GM10847 (cell line): Measurements from ENCODE around the gene TEX48.

Experiments used
- POLR2A ChIP-seq: IDR thresholded peaks from 2 replicates; pipeline ENCODE4 v1.6.1; 2011; ENCODE audit not compliant: insufficient read length; ENCODE audit errors: extremely low read depth

TEX48 gene

DNA sequence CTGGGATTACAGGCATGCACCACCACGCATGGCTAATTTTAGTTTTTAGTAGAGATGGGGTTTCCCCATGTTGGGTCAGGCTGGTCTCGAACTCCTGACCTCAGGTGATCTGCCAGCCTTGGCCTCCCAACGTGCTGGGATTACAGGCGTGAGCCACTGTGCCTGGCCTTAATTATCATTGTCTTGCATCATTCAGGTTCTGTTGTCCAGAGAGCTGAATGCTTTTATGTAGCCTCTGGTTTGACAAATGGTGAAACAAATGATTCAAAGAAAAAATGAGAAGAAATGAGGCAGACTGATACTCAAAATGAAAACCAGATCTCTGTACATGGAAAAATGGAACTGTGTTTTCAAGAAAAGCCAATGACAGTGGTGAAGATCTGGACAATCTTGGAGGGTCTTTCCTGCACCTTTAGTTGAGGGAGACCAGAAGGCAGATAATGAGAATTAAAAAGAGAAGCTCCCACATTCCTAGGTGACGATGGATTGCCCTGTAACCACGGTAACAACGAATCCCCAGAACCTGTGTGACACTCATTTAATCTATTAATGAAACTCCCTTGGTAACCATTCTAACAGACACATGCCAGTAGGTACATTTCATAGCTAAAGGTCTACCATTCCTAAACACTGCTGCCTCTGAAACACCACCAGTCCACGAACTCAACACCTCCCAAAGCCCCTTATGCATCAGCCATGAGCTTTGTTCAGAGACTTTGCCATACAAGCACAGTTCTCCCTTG lies 1.6 kb downstream of the TEX48 start:
- no peak for TF ChIP-seq POLR2A

DNA sequence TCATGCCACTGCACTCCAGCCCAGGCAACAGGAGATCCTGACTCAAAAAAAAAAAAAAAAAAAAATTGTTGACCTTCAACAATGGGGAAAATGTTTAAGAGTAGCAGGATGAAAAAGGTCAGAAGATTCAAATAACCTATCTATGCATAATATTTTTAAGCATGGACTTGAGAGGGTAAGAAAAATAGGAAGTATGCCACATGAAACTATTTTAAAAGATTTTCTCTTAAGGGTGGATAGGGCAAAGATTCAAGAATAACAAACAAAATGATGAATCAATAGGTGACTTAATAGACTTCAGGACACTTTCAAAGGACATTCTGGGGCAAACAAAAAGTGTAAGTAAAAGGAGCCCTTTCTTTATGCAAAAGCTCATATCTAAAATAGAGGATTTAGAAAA lies 3.2 kb downstream of the TEX48 start:
- no peak for TF ChIP-seq POLR2A

DNA sequence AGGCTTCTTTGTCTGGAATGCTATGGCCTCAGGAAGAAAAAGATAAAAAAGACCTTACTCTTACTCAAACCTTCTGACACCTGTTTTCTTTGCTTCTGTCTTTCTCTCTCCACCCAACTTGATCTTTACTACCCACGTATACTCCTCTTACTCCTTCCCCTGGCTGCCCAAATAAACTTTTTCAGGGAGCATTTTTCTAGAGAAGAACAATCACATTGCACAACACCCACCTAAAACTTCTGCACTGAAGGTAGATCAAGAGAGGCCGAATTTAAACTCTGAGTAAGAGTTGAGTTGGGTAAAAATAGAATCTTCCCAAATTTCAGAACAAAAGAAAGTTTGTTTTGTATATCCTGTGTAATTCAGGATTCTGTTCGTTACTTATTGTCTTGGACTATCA lies 3.9 kb downstream of the TEX48 start:
- no peak for TF ChIP-seq POLR2A

DNA sequence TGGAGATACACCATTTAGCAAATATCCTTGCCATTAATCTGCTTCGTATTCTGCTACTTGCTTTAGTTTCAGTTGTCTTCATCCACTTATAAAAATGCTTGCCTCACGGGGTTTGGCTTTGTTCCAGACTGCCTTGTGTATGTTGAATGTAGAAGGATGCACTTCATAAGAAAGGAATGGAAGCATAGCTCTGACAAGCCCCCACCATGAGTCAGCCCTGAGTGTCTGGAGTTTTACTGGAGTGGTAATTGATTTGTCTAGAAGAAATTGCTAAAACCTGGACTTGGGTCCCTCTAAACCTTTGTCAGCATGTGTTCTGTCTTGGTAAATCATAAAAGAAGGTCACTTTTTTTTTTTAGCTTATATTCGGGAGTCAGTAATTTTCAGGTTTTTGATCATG lies 4.6 kb downstream of the TEX48 start:
- no peak for TF ChIP-seq POLR2A

DNA sequence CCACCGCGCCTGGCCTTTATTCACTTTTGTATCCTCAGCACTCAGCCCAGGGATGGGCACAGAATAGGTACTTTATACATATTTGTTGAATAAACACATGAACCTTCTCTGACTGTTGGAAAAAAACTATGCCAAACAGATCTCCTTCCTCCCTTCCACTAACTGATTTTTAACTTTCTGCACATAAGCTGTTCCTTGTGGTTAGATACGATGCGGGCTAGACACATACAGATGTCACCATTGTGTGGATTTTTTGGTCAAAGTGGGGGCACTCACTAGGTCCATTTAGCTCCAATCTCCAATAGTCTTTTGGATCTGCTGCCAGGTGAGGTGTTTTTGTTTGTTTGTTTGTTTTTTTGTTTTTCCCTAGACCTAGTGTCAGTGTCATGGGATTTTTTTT lies 5.1 kb downstream of the TEX48 start:
- TF ChIP-seq POLR2A, result no peak

DNA sequence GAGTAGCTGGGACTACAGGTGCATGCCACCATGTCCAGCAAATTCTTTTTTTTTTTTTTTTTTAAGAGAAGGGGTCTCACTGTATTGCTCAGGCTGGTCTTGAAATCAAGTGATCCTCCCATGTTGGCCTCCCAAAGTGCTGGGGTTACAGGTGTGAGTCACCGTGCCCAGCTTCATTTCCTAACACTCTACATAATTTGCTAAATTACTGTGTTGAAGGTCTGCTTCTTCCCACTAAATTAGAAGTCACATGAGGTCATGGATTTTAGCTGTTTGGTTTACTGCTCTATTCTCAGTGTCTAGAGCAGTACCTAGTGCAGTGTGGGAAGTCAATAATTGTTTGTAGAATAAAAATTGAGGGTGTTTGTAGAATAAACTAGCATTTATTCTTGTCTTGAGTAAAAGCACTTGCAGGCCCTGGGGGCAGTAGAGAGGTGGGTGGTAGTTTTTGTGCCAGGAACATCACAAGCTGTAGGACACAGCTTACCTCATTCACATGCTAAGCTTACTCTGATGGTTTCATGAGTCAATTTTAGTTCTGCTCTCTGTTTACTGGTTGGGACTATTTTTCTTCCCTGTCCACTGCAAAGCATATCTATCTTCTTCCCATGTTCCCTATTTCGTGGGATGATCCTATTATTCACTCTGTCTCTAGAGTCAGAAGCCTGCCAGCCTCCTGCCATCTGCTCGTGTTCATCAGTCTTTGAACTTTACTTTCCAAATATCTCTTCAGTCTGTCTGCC lies 7.0 kb downstream of the TEX48 start:
- no peak for TF ChIP-seq POLR2A

DNA sequence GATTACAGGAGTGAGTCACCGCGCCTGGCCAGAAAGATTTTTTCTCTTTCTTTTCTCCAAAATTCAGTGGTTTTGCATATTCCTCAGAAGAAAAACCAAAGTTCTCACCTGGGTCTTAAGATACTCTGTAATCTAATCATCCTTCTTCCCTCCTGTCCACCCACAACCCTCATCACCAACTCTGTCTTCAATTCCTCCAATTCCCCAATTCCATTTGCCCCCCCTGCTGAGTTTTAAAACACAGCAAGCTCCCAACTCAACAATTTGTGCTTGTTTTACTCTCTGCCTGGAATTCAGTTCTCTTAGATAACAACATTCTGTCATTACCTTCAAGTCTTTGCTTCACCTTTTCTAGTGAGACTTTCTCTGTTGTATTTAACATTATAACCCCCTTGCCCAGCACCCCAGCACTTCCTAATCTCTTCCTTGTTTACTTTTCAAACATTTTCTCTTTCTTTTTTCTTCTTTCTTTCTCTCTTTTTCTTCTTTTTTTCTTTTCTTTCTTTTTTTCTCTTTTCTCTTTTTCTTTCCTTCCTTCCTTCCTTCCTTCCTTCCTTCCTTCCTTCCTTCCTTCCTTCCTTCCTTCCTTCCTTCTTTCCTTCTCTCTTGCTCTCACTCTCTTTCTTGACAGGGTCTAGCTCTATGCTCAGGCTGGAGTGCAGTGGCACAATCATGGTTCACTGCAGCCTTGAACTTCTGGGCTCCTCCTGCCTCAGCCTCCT lies 7.8 kb downstream of the TEX48 start:
- no peak for TF ChIP-seq POLR2A

DNA sequence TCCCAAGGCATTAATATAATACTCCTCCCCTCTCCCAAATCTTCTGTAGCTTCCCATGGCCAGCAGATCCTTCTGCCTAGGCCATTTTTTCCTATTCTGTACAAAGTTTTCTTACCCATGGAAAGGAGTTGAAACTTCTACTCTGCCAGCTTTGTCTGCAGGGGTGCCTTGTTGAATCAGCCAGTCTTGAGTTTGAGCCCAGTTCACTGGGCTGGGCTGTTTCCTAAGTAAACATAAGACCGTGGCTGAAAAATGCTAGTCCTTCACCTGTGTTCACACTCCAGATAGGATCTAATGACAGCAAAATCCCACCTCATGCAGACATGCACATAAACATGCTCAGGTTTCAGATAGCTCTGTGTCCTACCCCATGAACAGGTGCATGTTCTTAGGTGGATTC lies 10.4 kb downstream of the TEX48 start:
- TF ChIP-seq POLR2A, result no peak

DNA sequence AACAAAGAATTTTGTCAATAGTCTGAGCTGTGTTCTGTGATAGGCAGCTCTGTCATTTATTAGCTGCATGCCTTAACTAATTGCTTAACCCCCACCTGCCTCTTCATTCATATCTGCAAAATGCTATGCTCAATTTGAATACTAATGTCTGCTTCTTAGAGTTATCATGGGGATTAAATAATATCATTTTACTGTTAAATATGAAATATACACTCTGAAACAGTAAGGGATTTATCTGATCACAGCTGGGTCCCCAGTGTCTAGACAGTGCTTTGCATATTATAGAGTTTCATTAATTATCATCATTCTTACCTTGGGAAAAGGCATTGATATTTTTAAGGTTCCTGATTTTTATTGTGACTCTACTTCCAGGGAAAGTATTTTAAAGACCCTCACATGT lies 12.0 kb downstream of the TEX48 start:
- no peak for TF ChIP-seq POLR2A

DNA sequence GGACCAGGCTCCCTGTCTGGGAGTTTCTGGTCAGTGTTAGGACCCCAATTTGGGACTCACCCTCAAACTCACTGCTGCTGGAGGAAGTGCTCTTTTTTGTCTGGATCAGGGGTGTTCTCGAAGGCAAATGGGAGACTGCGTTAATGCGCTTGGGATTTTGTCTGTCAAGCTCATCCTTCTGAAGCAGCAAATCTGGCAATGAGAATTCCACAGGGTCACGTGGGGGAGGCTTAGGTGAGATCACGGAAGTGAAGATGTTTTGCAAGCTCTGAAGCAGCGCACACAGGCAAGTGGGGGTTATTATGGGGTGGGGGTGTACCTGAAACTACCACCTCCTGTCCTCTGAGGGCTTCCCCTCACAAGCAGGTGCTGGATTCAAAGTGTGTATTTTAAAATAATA lies 13.8 kb downstream of the TEX48 start:
- no peak for TF ChIP-seq POLR2A

DNA sequence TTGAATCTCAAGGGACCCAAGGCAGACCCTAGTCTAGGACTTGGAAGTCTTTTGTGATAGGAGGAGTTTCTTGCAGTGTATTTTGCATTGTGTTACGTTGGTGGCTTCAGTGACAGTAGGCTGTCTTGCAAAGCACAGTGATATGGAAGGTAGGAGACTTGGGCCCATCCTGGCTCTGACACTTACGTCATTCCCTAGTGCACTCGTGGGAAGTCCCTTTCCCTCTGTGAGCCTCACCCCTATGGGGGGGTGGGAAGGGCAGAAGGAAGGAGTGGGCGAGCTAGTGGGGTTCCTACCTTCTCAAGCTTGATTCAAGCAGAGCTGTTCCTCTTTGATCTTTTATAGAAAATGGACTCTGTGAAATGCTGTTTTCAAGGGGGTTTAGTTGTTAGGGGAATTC lies 15.1 kb downstream of the TEX48 start:
- no peak for TF ChIP-seq POLR2A

DNA sequence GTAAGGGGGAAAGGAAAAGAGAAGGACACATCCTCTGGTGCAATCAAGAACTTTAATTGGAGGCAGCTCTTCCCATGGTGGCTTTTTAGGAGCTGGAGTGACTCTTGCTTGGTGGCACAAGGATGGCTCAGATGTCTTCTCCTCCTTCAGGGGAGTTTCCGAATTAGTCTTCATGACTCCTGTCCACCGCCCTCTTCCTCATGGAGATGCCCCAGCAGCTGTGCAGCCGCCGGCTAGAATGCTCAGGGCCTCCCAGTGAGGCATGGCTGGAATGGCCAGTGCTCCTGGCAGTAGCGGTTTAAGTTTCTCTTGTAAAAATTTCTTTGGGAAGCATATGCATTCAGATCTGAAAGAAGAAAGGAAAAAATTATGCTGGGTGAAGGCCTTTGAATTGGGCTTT lies 15.6 kb downstream of the TEX48 start:
- no peak for TF ChIP-seq POLR2A

DNA sequence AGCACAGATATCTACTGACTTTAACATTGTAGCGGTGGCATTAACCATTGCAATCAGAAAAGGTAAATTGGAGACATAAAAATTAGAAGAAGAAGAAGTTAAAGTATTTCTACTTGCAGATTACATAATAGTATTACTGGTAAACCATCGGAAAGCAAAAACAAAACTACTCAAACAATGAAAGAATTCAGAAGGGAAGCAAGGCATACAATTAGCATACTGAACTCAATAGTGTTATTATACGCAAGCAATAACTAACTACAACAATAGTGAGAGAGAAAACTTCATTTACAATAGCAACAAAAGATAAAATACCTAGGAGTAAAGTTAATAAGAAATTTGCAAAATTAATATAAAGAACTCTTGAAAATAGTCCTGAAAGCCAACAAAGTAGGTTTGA lies 17.8 kb downstream of the TEX48 start:
- TF ChIP-seq POLR2A, result no peak

DNA sequence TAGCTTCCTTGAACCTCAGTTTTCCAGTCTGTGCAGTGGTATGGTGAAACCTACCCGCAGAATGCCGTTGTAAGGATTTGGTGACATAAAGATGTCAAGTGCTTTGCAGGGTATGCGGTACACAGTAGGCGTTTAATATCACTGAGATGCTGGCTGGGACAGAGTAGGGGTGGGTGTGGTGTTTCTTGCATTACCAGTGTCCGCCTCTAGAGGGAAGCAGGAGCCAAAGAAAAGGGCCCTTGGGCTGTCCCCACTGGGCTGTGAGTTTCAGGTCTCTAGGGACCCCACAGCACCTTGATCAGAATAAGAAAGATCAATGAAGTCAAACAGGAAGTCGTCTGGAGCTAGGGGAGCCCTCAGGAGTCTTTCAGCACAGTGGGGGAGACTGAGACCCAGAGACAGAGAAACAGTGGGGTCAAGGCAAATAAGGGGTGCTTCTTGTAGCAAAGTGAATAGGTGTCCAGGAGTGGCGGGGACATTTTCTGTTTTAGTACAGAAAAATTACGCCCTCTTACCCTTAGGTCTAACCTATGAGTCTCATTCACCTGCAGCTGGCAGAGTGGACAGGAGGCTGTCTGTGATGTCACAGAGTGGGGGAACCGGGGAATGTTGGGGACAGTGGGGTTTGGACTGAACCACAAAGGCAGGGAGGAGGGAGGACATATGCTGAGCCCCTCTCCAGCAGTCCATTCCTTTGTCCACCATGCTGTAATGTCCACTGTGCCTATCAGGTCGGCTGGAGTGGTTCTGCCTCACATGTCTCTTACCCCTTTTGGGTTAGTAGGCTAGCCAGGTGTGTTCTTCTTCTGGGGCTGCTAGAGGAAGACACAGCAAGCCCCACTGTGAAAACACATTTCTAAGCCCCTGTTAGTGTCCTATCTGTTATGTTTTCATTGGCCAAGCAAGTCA lies 19.7 kb downstream of the TEX48 start:
- TF ChIP-seq POLR2A, result no peak

DNA sequence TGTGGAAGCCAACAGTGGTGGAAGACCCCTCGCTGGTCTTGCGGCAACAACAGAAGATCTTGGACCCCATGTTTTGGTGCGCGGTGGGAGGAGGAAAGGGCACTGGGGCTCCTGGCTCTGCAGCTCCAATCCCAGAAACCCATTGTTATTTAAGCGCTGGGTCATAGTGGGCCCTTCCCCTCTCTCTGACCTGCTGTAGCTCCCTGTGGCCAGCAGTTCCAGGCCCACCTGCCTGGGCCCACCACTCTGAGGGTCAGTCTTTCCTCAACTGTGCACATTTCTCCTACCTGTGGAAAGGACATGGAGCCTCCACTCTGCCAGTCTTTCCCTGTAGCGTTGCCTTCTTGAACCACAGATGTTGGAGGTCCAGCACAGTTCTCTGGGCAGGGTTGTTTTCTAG lies 24.3 kb downstream of the TEX48 start, which contains the start of gene TEX53:
Gene TEX53 (minus strand): TSS at position 101 of the 400 bp plus-strand sequence. CDS start 31 bp downstream, at position 70.
- no peak for TF ChIP-seq POLR2A
